GM19397 (cell line): Measurements from ENCODE around the gene DPYSL5.

Source experiments
- ATAC-seq: cut with Tn5 transposase; IDR thresholded peaks from one replicate; pipeline ENCODE4 v1.9.1; 2021; ENCODE audit warnings: mild to moderate bottlenecking, moderate library complexity; ENCODE audit not compliant: unreplicated experiment

Gene DPYSL5

GRCh38 chr2:26843041-26843440 is 4.9 kb upstream of the DPYSL5 start:
- ATAC-seq = no peak

GRCh38 chr2:26845021-26845420 is 2.9 kb upstream of the DPYSL5 start:
- no peak for ATAC-seq

- ATAC-seq = no peak
Measured at GRCh38 chr2:26846334-26847306, 1.3 kb upstream of the DPYSL5 start.

- ATAC-seq = no peak
Measured at GRCh38 chr2:26847307-26847654, 651 bp upstream of the DPYSL5 start.

- ATAC-seq = no peak
Measured at GRCh38 chr2:26848336-26849055, 564 bp downstream of the DPYSL5 start.

GRCh38 chr2:26849056-26849999 is 1.4 kb downstream of the DPYSL5 start:
- no peak for ATAC-seq

- ATAC-seq = no peak
Measured at GRCh38 chr2:26850000-26850431, 2.1 kb downstream of the DPYSL5 start.

GRCh38 chr2:26850505-26850904 is 2.6 kb downstream of the DPYSL5 start:
- no peak for ATAC-seq

- no peak for ATAC-seq
Measured at GRCh38 chr2:26852405-26853306, 4.7 kb downstream of the DPYSL5 start.

- ATAC-seq = no peak
Measured at GRCh38 chr2:26853751-26854150, 5.8 kb downstream of the DPYSL5 start.

- no peak for ATAC-seq
Measured at GRCh38 chr2:26854283-26854827, 6.4 kb downstream of the DPYSL5 start.

GRCh38 chr2:26855466-26855865 is 7.5 kb downstream of the DPYSL5 start:
- no peak for ATAC-seq

- ATAC-seq = no peak
Measured at GRCh38 chr2:26859622-26860021, 11.7 kb downstream of the DPYSL5 start.

GRCh38 chr2:26860211-26860850 is 12.4 kb downstream of the DPYSL5 start:
- no peak for ATAC-seq

- no peak for ATAC-seq
Measured at GRCh38 chr2:26861610-26862224, 13.8 kb downstream of the DPYSL5 start.

GRCh38 chr2:26864226-26864625 is 16.3 kb downstream of the DPYSL5 start:
- ATAC-seq = no peak

- ATAC-seq = no peak
Measured at GRCh38 chr2:26864646-26865045, 16.7 kb downstream of the DPYSL5 start.

GRCh38 chr2:26870585-26871095 is 22.7 kb downstream of the DPYSL5 start:
- ATAC-seq = no peak
